ENCODE results near the gene GRIN2B. TPM values are rescaled to one million over a fixed set of nuclear protein-coding genes. Genes with fewer than 3 reads are reported as not detected.

The GRIN2B gene
- total and polyA plus RNA-seq, 2 donors (not counting 1 experiment from before 2014, with no cell fraction given), result under 0.01 TPM; not detected in 1

- no peaks in the 10 kb centered on the region for H3K27me3 ChIP-seq (ENCODE audit: control insufficient read depth, insufficient read depth, low read length)
- no peak for DNase-seq (ENCODE audit: low read depth in 2 of 2)
- no peak overlapping the region for H3K9ac ChIP-seq (ENCODE audit: insufficient read depth, low read length)
These were observed 11.2 kb upstream of the GRIN2B start for GRCh38 chr12:13992585-13992984.

DNA sequence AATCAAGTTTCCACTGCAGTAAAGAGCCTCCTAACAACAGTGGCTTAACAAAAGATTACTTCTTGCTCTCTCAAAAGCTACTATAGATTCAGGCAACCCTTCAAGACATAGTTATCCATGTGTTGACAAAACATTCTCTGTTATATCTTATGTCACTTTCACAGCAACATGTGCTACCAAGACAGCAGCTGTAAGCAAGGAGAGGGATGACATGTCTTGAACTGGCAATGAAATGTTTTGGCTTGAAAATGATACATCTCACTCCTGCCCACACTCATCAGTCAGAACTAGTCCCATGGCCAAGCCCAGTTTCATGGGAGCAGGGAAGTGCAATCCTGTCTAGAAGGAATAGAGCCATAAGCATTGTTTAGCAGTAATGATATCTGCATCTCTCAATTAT is 10.7 kb upstream of the GRIN2B start:
- Histone ChIP-seq H3K79me2 (ENCODE audit: control insufficient read depth, insufficient read depth, low read length) (no peaks in the 10 kb centered on the region), H3K4me2 (ENCODE audit: extremely low read depth, insufficient read depth, low read length) (no peak overlapping the region), H3K4me1 (ENCODE audit: control insufficient read depth, extremely low read depth, insufficient read depth, low read length) (no peaks in the 10 kb centered on the region), H3K9me3 (ENCODE audit: control insufficient read depth, insufficient read depth, low read depth, low read length) (no peaks in the 10 kb centered on the region), H2AFZ (ENCODE audit: low read length) (no peak overlapping the region), H3K27me3 (ENCODE audit: control insufficient read depth, insufficient read depth, low read length) (no peaks in the 10 kb centered on the region), H3K9ac (ENCODE audit: insufficient read depth, low read length) (no peak overlapping the region), H3K36me3 (ENCODE audit: control insufficient read depth, insufficient read depth, low read length) (no peaks in the 10 kb centered on the region), H3K27ac (ENCODE audit: insufficient read depth, low read length) (no peak overlapping the region), H3K4me3 (replicated peaks in 1 of 4; ENCODE audit: control extremely low read depth in 1 of 4, insufficient read depth in 1 of 4, low read depth in 3 of 4, low read length in 4 of 4) (no peak overlapping the region), H4K20me1 (ENCODE audit: control insufficient read depth, extremely low read depth, insufficient read depth, low read length) (no peaks in the 10 kb centered on the region)
- no peak for DNase-seq (ENCODE audit: low read depth in 2 of 2)
- no peak for TF ChIP-seq EZH2 (IDR thresholded peaks at IDR 0.05; ENCODE audit: low read length, missing control alignments)
- TF ChIP-seq, protein P1, sequence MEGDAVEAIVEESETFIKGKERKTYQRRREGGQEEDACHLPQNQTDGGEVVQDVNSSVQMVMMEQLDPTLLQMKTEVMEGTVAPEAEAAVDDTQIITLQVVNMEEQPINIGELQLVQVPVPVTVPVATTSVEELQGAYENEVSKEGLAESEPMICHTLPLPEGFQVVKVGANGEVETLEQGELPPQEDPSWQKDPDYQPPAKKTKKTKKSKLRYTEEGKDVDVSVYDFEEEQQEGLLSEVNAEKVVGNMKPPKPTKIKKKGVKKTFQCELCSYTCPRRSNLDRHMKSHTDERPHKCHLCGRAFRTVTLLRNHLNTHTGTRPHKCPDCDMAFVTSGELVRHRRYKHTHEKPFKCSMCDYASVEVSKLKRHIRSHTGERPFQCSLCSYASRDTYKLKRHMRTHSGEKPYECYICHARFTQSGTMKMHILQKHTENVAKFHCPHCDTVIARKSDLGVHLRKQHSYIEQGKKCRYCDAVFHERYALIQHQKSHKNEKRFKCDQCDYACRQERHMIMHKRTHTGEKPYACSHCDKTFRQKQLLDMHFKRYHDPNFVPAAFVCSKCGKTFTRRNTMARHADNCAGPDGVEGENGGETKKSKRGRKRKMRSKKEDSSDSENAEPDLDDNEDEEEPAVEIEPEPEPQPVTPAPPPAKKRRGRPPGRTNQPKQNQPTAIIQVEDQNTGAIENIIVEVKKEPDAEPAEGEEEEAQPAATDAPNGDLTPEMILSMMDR (conservative IDR thresholded peaks at IDR 0.05 in 1 of 2, IDR thresholded peaks at IDR 0.05 in 1 of 2; ENCODE audit: low read depth in 1 of 2, low read length in 2 of 2), result no peak

More at GRCh38 chr12:13992585-13992984, 11.2 kb upstream of the GRIN2B start:
- Histone ChIP-seq H3K36me3 (ENCODE audit: control insufficient read depth, insufficient read depth, low read length) (no peaks in the 10 kb centered on the region), H3K4me3 (replicated peaks in 1 of 4; ENCODE audit: control extremely low read depth in 1 of 4, insufficient read depth in 1 of 4, low read depth in 3 of 4, low read length in 4 of 4) (no peak overlapping the region), H3K4me1 (ENCODE audit: control insufficient read depth, extremely low read depth, insufficient read depth, low read length) (no peaks in the 10 kb centered on the region), H3K79me2 (ENCODE audit: control insufficient read depth, insufficient read depth, low read length) (no peaks in the 10 kb centered on the region), H2AFZ (ENCODE audit: low read length) (no peak overlapping the region), H3K9me3 (ENCODE audit: control insufficient read depth, insufficient read depth, low read depth, low read length) (no peaks in the 10 kb centered on the region), H3K4me2 (ENCODE audit: extremely low read depth, insufficient read depth, low read length) (no peak overlapping the region), H4K20me1 (ENCODE audit: control insufficient read depth, extremely low read depth, insufficient read depth, low read length) (no peaks in the 10 kb centered on the region), H3K27ac (ENCODE audit: insufficient read depth, low read length) (no peak overlapping the region)
- TF ChIP-seq, protein P1 (conservative IDR thresholded peaks at IDR 0.05 in 1 of 2, IDR thresholded peaks at IDR 0.05 in 1 of 2; ENCODE audit: low read depth in 1 of 2, low read length in 2 of 2), result no peak
- no peak for TF ChIP-seq EZH2 (IDR thresholded peaks at IDR 0.05; ENCODE audit: low read length, missing control alignments)

GRCh38 chr12:13986031-13986430 is 4.6 kb upstream of the GRIN2B start:
- no peaks in the 10 kb centered on the region for H3K79me2 ChIP-seq (ENCODE audit: control insufficient read depth, insufficient read depth, low read length)
- H3K27me3 ChIP-seq (ENCODE audit: control insufficient read depth, insufficient read depth, low read length), result peaks cover 2% of the 10 kb centered on the region
- no peaks in the 10 kb centered on the region for H3K36me3 ChIP-seq (ENCODE audit: control insufficient read depth, insufficient read depth, low read length)
- no peaks in the 10 kb centered on the region for H3K9me3 ChIP-seq (ENCODE audit: control insufficient read depth, insufficient read depth, low read depth, low read length)
- H3K4me1 ChIP-seq (ENCODE audit: control insufficient read depth, extremely low read depth, insufficient read depth, low read length), result no peaks in the 10 kb centered on the region
- no peak for TF ChIP-seq EZH2 (IDR thresholded peaks at IDR 0.05; ENCODE audit: low read length, missing control alignments)
- TF ChIP-seq, protein P1 (conservative IDR thresholded peaks at IDR 0.05 in 1 of 2, IDR thresholded peaks at IDR 0.05 in 1 of 2; ENCODE audit: low read depth in 1 of 2, low read length in 2 of 2), result no peak
- H4K20me1 ChIP-seq (ENCODE audit: control insufficient read depth, extremely low read depth, insufficient read depth, low read length), result no peaks in the 10 kb centered on the region
- H3K4me3 ChIP-seq (replicated peaks in 1 of 4; ENCODE audit: control extremely low read depth in 1 of 4, insufficient read depth in 1 of 4, low read depth in 3 of 4, low read length in 4 of 4), result no peak overlapping the region
- H3K4me2 ChIP-seq (ENCODE audit: extremely low read depth, insufficient read depth, low read length), result no peak overlapping the region
- H2AFZ ChIP-seq (ENCODE audit: low read length), result no peak overlapping the region
- H3K27ac ChIP-seq (ENCODE audit: insufficient read depth, low read length), result no peak overlapping the region
- no peak overlapping the region for H3K9ac ChIP-seq (ENCODE audit: insufficient read depth, low read length)
- DNase-seq (ENCODE audit: low read depth in 2 of 2), result no peak

Data from fibroblast of lung (primary cell).